Endothelial cell (in vitro differentiated cells): ENCODE data around the gene SLC5A6. TPM values are rescaled to one million over a fixed set of nuclear protein-coding genes. Genes with fewer than 3 reads are reported as not detected.

Experiments used
- DNase-seq: peaks from one replicate; pipeline ENCODE4 v3.0.0; 2021; ENCODE audit warnings: low spot score
- H3K27ac Mint-ChIP-seq: one replicate; pipeline ENCODE4 v1.8.0; 2021; ENCODE audit warnings: mixed read lengths, inconsistent platforms; ENCODE audit not compliant: unreplicated experiment
- H3K27me3 Mint-ChIP-seq: one replicate; pipeline ENCODE4 v1.8.0; 2021; ENCODE audit warnings: mild to moderate bottlenecking, moderate library complexity, mixed read lengths, inconsistent platforms; ENCODE audit not compliant: unreplicated experiment
- H3K36me3 Mint-ChIP-seq: one replicate; pipeline ENCODE4 v1.8.0; 2021; ENCODE audit warnings: mild to moderate bottlenecking, low read depth, mixed read lengths, inconsistent platforms; ENCODE audit not compliant: unreplicated experiment
- H3K4me1 Mint-ChIP-seq: one replicate; pipeline ENCODE4 v1.8.0; 2021; ENCODE audit warnings: mild to moderate bottlenecking, mixed read lengths, inconsistent platforms; ENCODE audit not compliant: unreplicated experiment
- H3K4me3 Mint-ChIP-seq: one replicate; pipeline ENCODE4 v1.8.0; 2021; ENCODE audit warnings: mild to moderate bottlenecking, mixed read lengths, inconsistent platforms; ENCODE audit not compliant: unreplicated experiment
- H3K9me3 Mint-ChIP-seq: one replicate; pipeline ENCODE4 v1.8.0; 2021; ENCODE audit warnings: mixed read lengths, inconsistent platforms; ENCODE audit not compliant: unreplicated experiment
- CTCF ChIP-seq: fragments of 200-600 bp; sonication (generic); IDR thresholded peaks from one replicate; pipeline ENCODE4 v1.5.0; 2021; ENCODE audit warnings: antibody characterized with exemption; ENCODE audit not compliant: unreplicated experiment
- total RNA-seq: library from RNA; stranded (reverse); fragmentation: NEBNext Ultra II Directional; extraction: Animal tissue kit (Norgen Biotek cat#: 25700); gene quantifications from one replicate; pipeline ENCODE4 v1.2.1, GENCODE V29; 2021; ENCODE audit not compliant: unreplicated experiment

The SLC5A6 gene
- total RNA-seq, 1 donor from 2014 or later = 63.0 TPM

- H3K27ac Mint-ChIP-seq = no peak overlapping the region
- no peak overlapping the region for H3K4me3 Mint-ChIP-seq
- H3K36me3 Mint-ChIP-seq = peaks cover 2% of the 10 kb centered on the region
- H3K9me3 Mint-ChIP-seq = no peaks in the 10 kb centered on the region
- no peak for TF ChIP-seq CTCF
- peaks cover 3% of the 10 kb centered on the region for H3K4me1 Mint-ChIP-seq
- no peak for DNase-seq
- H3K27me3 Mint-ChIP-seq = peaks cover 1% of the 10 kb centered on the region
Observed at GRCh38 chr2:27194538-27195354, 17.3 kb downstream of the SLC5A6 start.

DNA sequence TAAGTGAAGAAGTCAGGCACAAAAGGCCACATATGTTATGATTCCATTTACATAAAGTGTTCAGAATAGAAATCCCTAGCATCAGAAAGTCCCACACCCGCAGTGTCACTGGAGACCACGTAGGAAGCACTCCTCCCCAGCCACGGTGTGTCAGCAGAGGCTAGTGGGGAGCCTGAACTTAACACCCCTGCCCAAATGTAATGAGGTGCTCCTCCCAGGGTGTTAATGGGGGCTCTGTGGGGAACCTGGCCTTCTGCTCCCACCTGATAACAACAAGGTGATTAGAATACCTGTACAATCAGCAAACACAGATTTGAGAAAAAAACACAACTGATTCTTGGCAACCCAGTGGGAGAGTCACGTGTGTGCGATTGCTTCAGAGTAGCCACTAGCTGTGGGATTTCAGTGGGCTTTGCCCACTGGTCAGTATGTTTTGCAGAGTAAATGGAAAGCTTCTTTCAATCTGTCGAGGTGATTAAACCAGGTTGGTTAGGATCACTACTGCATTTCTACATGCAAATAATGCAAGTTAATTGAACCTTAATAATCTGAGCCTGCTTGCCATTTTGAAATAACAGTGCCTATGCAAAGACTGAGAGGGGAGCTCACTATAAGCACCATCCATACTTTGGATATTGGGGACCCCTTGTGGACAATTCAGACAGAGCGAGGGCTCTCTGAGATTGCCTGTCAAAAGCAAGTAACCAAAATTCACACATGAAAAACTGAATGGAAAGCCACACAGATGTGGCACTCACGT, 20.8 kb downstream of the SLC5A6 start:
- peak; percentile 30 for TF ChIP-seq CTCF
- Mint-ChIP-seq H3K4me3 (no peak overlapping the region), H3K27ac (no peak overlapping the region), H3K36me3 (no peaks in the 10 kb centered on the region), H3K27me3 (no peaks in the 10 kb centered on the region), H3K9me3 (no peaks in the 10 kb centered on the region), H3K4me1 (peaks cover 3% of the 10 kb centered on the region)
- DNase-seq = peak; percentile 53

DNA sequence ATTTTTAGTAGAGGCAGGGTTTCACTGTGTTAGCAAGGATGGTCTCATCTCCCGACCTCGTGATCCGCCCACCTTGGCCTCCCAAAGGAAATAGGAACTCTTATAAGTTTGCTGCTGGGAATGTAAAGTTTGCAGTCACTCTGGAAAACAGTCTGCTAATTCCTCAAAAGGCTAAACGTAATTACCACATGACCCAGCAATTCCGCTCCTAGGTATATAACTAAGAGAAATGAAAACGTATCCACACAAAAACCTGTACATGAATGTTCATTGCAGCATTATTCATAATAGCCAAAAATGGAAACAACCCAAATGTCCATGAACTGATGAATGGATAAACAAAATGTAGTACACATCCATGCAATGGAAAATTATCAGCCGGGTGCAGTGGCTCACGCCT, 22.1 kb downstream of the SLC5A6 start:
- no peak for TF ChIP-seq CTCF
- no peak overlapping the region for H3K4me3 Mint-ChIP-seq
- no peak for DNase-seq
- H3K36me3 Mint-ChIP-seq = no peaks in the 10 kb centered on the region
- H3K9me3 Mint-ChIP-seq = no peaks in the 10 kb centered on the region
- no peak overlapping the region for H3K27ac Mint-ChIP-seq
- peaks cover 3% of the 10 kb centered on the region for H3K4me1 Mint-ChIP-seq
- H3K27me3 Mint-ChIP-seq = no peaks in the 10 kb centered on the region

DNA sequence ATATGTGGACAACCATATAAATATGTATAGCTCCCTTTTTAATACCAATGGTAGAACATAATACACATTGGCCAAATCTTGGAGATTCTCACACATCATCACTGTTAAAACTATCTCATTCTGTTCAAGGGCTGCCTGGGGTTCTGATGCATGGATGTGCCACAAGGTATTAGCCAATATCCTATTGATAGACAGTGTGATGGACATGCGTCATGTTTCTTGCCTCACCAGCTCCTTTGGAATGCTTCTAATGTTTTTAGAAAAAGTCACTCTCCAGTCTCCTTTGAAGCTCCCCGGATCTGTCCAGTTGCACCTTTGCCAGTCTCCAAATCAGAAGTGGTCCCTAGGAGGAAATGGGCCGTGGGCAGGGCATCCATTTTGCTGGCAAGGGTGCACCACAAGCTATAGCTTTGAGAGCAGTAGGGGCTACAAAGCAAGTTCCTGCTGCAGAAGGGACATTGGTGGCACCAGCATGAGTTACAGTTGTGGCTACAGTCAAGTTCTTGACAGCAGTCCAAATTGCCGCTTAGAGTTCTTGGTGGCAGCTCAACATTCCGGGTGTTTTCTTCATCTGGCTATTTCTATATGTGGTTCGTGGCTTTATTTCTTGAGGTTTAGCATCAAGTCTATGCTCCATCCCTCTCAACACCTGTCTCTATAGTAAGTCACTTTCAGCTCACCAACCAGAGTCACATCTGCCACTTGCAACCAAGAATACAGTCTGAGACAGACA, 25.3 kb downstream of the SLC5A6 start:
- H3K36me3 Mint-ChIP-seq = no peaks in the 10 kb centered on the region
- H3K27ac Mint-ChIP-seq = no peak overlapping the region
- no peaks in the 10 kb centered on the region for H3K9me3 Mint-ChIP-seq
- no peak overlapping the region for H3K4me3 Mint-ChIP-seq
- H3K4me1 Mint-ChIP-seq = no peaks in the 10 kb centered on the region
- DNase-seq = no peak
- no peak for TF ChIP-seq CTCF
- H3K27me3 Mint-ChIP-seq = no peaks in the 10 kb centered on the region
